ENCODE results near the gene KIAA1549. TPM values are rescaled to one million over a fixed set of nuclear protein-coding genes. Genes with fewer than 3 reads are reported as not detected.
"Not testable (repeated sequence)": the region's sequence is repeated elsewhere in the genome, so short reads cannot be mapped to it uniquely, and the experiment has no call there.

The KIAA1549 gene
- total and polyA plus RNA-seq, 11 donors: 0.91 to 4.8 (median 2.0) TPM

- Histone ChIP-seq H3K9me3 (no peaks in the 10 kb centered on the region), H3K4me1 (no peaks in the 10 kb centered on the region), H3K27me3 (no peaks in the 10 kb centered on the region), H3K4me3 (no peak overlapping the region), H3K27ac (no peak overlapping the region), H3K36me3 (no peaks in the 10 kb centered on the region)
- ATAC-seq (no peak), DNase-seq (no peak)
- no peak for TF ChIP-seq CTCF (IDR thresholded peaks at IDR 0.05)
- TF ChIP-seq POLR2A (IDR thresholded peaks at IDR 0.05): no peak
- intact Hi-C loops (cut with DNase I): no loop called here
- 89 to 97% (median 91%) methylated on average over 1 of the region's 1 CpG for WGBS, 4 donors
These were observed 164.5 kb downstream of the KIAA1549 start for GRCh38 chr7:138816650-138817049.

- TF ChIP-seq CTCF (IDR thresholded peaks at IDR 0.05) (no peak), POLR2A (IDR thresholded peaks at IDR 0.05) (no peak)
- Histone ChIP-seq H3K27ac (no peak overlapping the region), H3K9me3 (no peaks in the 10 kb centered on the region), H3K4me3 (no peak overlapping the region), H3K27me3 (no peaks in the 10 kb centered on the region), H3K4me1 (no peaks in the 10 kb centered on the region), H3K36me3 (no peaks in the 10 kb centered on the region)
- DNase-seq (no peak), ATAC-seq (no peak)
- intact Hi-C loops (cut with DNase I): no loop called here
- WGBS, 4 donors: 83 to 95% (median 90%) methylated on average over 1 of the region's 1 CpG
These were observed 166.3 kb downstream of the KIAA1549 start for GRCh38 chr7:138814816-138815332.

GRCh38 chr7:138813945-138814344, 167.2 kb downstream of the KIAA1549 start:
- no peaks in the 10 kb centered on the region for H3K4me1 ChIP-seq
- no peaks in the 10 kb centered on the region for H3K9me3 ChIP-seq
- TF ChIP-seq CTCF (IDR thresholded peaks at IDR 0.05) (no peak), POLR2A (IDR thresholded peaks at IDR 0.05) (no peak)
- no peak for ATAC-seq
- DNase-seq: no peak
- intact Hi-C loops (cut with DNase I): no loop called here
- 77 to 90% (median 79%) methylated on average over 2 of the region's 2 CpGs for WGBS, 4 donors
- no peak overlapping the region for H3K4me3 ChIP-seq
- no peaks in the 10 kb centered on the region for H3K36me3 ChIP-seq
- no peak overlapping the region for H3K27ac ChIP-seq
- H3K27me3 ChIP-seq: no peaks in the 10 kb centered on the region

- H3K4me1 ChIP-seq; H3K27ac ChIP-seq; H3K36me3 ChIP-seq; ATAC-seq; H3K9me3 ChIP-seq; intact Hi-C loops (cut with DNase I); DNase-seq; H3K27me3 ChIP-seq; H3K4me3 ChIP-seq: not testable (repeated sequence)
- WGBS, 4 donors: 77 to 93% (median 88%) methylated on average over 1 to 2 of the region's 2 CpGs
These were observed 169.9 kb downstream of the KIAA1549 start for GRCh38 chr7:138811327-138811726.

- H3K27ac ChIP-seq: no peak overlapping the region
- no peaks in the 10 kb centered on the region for H3K27me3 ChIP-seq
- WGBS, 4 donors: 86 to 97% (median 92%) methylated on average over 3 to 4 of the region's 4 CpGs
- ATAC-seq: no peak
- no peaks in the 10 kb centered on the region for H3K36me3 ChIP-seq
- intact Hi-C loops (cut with DNase I): no loop called here
- H3K4me1 ChIP-seq: no peaks in the 10 kb centered on the region
- H3K9me3 ChIP-seq: peaks cover 0 to 7% (median 0%) of the 10 kb centered on the region in 12 donors
- no peak overlapping the region for H3K4me3 ChIP-seq
- DNase-seq: no peak
- TF ChIP-seq CTCF (IDR thresholded peaks at IDR 0.05): no peak
- TF ChIP-seq POLR2A (IDR thresholded peaks at IDR 0.05): no peak
These were observed 171.8 kb downstream of the KIAA1549 start for GRCh38 chr7:138809346-138809745.
